GM21423 (cell line): ENCODE results near the gene ZNF688.
"Not testable (repeated sequence)": the region's sequence is repeated elsewhere in the genome, so short reads cannot be mapped to it uniquely, and the experiment has no call there.

Source experiments
- ATAC-seq: cut with Tn5 transposase; IDR thresholded peaks from one replicate; pipeline ENCODE4 v1.9.1; 2021; ENCODE audit warnings: mild to moderate bottlenecking, moderate library complexity; ENCODE audit not compliant: unreplicated experiment

ZNF688 gene

DNA sequence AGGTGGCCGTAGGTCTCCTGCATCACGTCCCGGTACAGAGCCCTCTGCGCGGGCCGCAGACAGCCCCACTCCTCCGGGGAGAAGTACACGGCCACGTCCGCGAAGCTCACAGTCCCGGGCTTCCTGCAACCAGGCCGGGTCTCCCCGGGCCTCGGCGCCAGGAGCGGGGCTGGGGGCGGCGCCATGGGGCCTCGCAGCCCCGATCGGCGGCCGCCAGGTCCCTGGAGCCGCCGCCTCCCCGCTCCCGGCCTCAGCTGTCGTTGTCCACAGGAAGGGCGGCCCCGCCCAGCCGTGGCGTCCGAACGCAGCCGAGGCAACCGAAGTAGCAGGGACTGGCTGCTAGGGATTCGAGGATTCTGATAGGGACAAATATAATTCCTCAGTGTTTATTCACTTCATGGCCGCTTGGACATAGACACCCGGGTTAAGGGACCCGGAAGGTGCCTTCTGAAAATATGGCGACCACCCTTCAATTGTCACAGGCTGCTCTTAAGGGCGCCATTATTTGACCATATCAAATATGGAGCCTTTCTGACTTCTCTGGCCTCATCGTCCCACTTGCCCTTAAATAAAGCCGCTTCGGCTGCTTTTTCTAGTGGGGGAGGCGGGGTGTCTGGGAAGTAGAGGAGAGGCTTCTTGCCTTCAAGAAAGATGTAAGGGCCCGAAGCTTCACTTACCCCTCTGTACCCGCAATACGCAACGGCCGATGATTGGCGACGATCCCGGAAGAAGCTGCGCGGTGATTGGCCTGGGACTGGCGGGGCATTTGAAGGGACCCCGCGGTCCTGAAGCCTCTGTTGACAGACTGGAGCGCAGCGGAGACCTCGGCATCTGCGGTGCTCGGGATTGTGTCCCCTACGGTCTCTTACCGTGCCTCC is at the start of gene ZNF688:
Gene ZNF688, minus strand, starts transcription at position 270 of the 878 bp plus-strand sequence. Its CDS starts 85 bp downstream, at position 185.
- peak; percentile 65 for ATAC-seq

GRCh38 chr16:30620169-30620568 is 48.7 kb upstream of the ZNF688 start:
- ATAC-seq: no peak

GRCh38 chr16:30619638-30620037 is 48.1 kb upstream of the ZNF688 start:
- no peak for ATAC-seq

DNA sequence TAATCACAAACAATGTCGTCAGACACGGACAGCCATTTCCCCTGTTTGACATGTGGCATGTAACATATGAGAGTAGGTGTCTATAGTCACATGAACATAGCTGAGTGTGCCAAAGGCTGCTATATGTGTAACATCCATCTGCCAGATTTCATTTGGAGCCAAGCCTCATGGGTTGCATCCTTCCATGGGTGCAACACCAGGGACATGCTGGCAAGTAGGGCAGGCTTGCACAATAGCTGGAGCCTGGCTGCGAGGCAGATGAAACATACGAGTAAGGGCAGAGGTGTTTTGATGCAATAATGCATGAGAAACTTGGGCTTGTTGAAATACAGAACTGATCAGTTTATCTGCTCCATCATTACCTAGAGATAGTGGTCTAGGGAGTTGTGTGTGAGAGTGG is 47.7 kb upstream of the ZNF688 start:
- no peak for ATAC-seq

DNA sequence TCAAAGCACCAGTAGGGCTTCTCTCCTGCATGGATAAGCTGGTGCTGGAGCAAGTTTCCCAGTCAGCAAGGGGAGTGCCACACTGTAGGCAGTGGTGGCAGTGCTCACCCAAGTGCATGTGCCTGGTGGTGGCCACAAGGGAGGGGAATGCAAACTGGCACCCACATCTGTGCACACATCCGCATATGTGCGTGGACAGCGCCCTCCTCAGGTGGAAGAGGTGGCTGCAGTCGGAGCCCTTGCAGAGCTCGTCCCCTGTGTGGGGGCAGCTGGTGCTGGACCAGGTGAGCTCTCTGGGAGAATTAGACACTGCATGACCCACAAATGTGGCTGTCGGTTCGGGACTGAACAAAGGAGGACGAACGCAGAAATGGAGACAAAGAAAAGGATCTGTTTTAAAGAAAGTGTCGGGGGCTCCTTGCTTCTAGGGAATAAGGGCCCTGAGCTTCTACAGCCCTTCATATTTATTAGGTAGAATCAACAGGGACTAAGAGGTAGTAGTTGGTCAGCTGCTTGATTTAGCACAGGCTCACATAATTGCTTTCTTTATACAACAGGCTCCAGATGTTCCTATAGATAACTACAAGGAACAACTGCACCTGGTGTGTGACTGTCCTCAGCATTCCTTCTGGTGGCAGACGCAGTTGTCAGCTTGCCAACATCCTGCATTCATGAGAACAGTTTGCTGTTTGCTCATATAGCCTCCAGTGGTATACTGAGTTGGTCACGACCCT is 44.0 kb upstream of the ZNF688 start:
- ATAC-seq: no peak

DNA sequence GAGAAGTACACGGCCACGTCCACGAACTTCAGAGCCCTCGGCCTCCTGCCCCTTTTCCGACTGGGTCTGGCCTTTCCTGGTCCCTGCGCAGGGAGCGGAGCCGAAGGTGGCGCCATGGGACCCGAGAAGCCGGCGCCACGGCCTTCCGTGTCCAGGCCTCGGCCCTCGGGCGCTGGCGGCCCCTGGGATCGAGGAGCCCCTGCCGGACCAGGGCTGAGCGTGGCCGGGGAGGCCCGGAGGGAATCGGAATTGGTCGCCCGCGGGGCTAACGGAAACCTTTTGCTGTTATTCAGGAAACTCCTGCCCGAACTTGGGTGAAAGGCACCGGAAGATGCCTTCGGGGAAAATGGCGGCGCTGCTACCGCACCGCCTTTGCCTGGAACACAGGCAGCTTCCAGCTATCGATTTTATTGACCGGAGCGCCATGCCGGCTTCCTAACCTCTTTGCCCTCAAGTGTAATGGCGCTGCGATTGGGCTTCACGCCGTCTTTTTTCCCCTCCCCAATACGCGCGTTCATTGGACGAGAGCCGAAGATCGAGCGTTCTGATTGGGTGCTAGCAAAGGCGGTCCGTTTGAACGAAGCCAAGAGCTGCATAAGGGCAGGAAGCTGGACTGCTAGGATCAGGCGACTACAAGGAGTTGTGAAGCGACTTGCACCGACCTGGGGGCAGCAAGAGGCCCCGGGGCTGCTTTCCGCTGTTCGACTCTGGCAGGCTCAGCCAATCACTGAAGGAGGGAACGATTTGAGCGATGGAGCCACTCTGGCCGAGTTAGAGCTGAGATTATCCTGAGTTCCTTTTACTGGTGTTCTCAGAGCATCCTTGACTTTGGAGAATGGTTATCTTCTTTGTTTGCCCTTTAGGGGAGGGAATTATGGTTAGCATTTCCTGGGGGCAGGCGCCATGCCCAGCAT is 38.7 kb upstream of the ZNF688 start, which contains the start of gene ZNF689:
Gene ZNF689, minus strand, starts transcription at position 464 of the 914 bp plus-strand sequence. Its CDS starts 348 bp downstream, at position 116.
- peak; percentile 86 for ATAC-seq

GRCh38 chr16:30609002-30609925 is 37.8 kb upstream of the ZNF688 start:
- ATAC-seq: peak; percentile 24

DNA sequence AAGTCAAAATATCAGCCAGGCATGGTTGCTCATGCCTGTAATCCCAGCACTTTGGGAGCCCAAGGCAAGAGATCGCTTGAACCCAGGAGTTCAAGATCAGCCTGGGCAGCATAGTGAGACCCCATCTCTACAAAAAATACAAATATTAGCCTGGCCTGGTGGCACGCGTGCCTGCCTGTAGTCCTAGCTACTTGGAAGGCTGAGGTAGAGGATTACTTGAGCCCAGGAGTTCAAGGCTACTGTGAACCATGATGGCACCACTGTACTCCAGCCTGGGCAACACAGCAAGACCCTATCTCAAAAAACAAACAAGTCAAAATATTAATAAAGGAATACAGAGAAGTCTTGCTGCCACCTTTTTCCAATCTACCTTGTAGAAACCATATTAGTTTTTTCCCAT is 34.5 kb upstream of the ZNF688 start:
- ATAC-seq: no peak

GRCh38 chr16:30605158-30605557 is 33.6 kb upstream of the ZNF688 start:
- no peak for ATAC-seq

GRCh38 chr16:30604316-30604947 is 32.9 kb upstream of the ZNF688 start:
- ATAC-seq: no peak

DNA sequence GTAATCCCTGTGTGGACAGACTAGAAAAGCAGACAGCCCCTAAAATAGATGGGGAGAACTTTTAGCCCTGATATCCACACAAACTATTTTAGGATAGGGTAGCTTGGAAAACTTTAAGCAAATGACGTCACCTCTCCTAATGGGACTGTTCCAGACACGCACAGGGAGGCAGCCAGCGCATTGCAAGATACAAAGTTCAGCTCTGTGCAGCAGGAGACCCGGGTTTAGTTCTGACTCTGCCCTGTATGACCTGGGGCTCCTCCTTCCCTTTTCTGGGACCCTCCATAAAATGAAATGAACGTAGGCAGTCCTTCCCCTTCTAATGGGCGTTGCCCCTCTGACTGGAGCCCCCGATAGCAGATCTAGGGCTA is 32.4 kb upstream of the ZNF688 start:
- no peak for ATAC-seq

DNA sequence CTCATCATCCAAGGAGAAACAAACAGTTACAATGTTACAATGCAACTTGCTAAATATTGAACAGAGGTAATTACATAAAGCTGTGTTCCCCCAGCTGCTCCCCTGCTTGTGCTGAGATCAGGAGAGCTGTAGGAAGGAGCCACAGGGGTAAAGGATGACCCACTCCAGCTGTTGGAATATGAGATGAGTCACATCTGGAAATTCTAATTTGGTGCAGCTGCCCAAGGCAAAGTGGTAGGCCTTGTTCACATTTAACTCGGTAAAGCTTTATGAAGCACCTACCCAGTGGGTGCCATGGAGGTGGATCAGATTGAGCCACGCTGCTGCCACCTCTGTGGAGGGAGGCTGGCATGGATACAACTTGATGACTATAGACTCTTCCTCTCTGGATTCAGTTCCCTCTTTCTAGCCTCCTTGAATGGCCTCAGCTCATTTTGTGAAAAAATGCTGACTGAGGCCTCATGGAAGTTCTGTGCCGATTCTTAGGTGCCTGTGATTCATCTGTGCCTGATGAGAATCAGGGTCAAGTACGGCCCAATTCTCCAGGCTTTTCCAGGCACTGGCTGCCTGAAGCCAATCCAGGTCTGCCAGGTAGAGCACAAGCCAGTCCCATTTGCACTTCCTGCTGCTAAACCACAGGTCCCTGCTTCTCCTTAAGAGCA is 31.2 kb upstream of the ZNF688 start:
- no peak for ATAC-seq

- no peak for ATAC-seq
These were observed 30.5 kb upstream of the ZNF688 start for GRCh38 chr16:30601966-30602365.

GRCh38 chr16:30600929-30601328 is 29.4 kb upstream of the ZNF688 start:
- ATAC-seq: no peak

DNA sequence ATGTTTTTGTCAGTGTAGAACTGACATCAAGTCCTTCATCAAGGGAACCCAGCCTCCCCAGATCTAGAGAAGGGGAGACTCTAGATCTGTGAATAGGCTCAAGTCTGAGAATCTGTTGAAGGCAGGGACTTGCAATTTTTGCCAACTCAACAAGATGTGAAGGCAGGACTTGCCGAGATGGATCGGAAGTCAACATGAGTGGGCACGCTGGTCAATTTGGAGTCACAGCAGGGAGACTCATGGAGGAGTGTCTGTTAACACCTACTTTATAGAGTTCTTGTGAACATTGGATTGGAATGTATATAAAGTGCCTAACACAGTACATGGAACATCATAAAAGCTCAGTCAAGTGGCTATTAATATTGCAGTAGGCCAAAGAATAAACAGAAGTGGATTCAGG is 28.7 kb upstream of the ZNF688 start:
- ATAC-seq: no peak

DNA sequence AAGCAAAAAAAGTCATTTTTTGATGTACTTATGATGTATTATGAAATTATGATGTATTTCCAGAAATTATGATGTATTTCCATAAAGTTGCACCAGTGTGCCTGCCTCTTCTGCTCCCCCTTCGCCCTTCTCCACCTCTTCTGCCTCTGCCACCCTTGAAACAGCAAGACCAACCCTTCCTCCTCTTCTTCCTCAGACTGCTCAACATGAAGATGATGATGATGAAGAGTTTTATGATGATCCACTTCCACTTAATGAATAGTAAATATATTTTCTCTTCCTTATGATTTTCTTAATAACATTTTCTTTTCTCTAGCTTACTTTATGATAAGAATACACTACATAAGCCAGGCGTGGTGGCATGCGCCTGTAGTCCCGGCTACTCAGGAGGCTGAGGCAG is 21.4 kb upstream of the ZNF688 start:
- no peak for ATAC-seq

- ATAC-seq: not testable (repeated sequence)
These were observed 19.4 kb upstream of the ZNF688 start for GRCh38 chr16:30590869-30591268.

DNA sequence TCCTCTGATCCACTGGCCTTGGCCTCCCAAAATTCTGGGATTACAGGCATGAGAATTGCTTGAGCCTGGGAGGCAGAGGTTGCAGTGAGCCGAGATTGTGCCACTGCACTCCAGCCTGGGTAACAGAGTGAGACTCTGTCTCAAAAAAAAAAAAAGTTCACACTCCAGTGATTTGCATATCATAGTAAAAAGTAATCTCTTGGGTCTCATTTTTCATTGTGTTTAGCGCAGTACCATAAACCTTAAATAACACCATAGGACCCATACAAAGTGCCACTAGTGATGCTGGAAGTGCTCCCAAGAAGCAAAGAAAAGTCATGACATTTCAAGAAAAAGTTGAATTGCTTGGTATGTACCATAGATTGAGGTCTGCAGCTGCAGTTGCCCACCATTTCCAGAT is 18.1 kb upstream of the ZNF688 start:
- ATAC-seq: not testable (repeated sequence)

GRCh38 chr16:30588651-30589050 is 17.1 kb upstream of the ZNF688 start:
- no peak for ATAC-seq
